ENCODE data around the gene TNIP2. TPM values are rescaled to one million over a fixed set of nuclear protein-coding genes. Genes with fewer than 3 reads are reported as not detected.

Gene TNIP2
- total and polyA plus RNA-seq, 2 experiments from 2014 or later, result 42.7 to 50.8 TPM

DNA sequence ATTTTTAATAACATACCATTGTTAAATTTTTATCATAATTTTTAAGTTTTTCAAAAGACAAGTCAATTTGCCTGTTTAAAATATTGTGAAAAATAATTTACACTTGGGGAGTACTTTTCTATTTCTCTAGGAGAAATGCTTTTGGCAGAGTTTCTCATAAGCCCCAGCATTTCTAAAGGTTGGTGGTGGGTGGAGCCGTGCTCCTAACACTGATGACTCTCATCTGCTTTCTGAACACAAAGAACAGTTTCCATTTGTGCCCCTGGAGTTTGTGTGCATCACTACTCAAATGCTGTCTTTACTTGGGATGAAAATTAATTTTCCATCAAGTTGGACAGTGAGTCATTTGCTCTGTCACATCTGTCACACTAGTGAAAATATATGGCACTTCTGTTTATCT, 57.6 kb downstream of the TNIP2 start:
- Histone ChIP-seq H3K9me2 (replicated peaks; ENCODE audit: insufficient read depth) (no peaks in the 10 kb centered on the region), H2AFZ (no peak overlapping the region), H4K20me1 (ENCODE audit: insufficient read depth, poor library complexity, severe bottlenecking) (no peaks in the 10 kb centered on the region), H3K27me3 (no peaks in the 10 kb centered on the region), H3K4me1 (ENCODE audit: insufficient read depth) (no peaks in the 10 kb centered on the region), H3K9me3 (ENCODE audit: low read depth) (no peaks in the 10 kb centered on the region), H3K4me3 (no peak overlapping the region), H3K79me2 (no peaks in the 10 kb centered on the region), H3K4me2 (no peak overlapping the region), H3K36me3 (replicated peaks; ENCODE audit: insufficient read depth, low read depth) (no peaks in the 10 kb centered on the region), H3K27ac (no peak overlapping the region)
- no peak for TF ChIP-seq EZH2 (IDR thresholded peaks at IDR 0.05; ENCODE audit: borderline replicate concordance)
- TF ChIP-seq EZH2phosphoT487 (IDR thresholded peaks at IDR 0.05; ENCODE audit: low read depth, severe bottlenecking, unreplicated experiment), result no peak
- TF ChIP-seq, protein P1, sequence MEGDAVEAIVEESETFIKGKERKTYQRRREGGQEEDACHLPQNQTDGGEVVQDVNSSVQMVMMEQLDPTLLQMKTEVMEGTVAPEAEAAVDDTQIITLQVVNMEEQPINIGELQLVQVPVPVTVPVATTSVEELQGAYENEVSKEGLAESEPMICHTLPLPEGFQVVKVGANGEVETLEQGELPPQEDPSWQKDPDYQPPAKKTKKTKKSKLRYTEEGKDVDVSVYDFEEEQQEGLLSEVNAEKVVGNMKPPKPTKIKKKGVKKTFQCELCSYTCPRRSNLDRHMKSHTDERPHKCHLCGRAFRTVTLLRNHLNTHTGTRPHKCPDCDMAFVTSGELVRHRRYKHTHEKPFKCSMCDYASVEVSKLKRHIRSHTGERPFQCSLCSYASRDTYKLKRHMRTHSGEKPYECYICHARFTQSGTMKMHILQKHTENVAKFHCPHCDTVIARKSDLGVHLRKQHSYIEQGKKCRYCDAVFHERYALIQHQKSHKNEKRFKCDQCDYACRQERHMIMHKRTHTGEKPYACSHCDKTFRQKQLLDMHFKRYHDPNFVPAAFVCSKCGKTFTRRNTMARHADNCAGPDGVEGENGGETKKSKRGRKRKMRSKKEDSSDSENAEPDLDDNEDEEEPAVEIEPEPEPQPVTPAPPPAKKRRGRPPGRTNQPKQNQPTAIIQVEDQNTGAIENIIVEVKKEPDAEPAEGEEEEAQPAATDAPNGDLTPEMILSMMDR (IDR thresholded peaks at IDR 0.05; ENCODE audit: poor library complexity), result no peak
- DNase-seq (ENCODE audit: low spot score), result no peak
- WGBS (ENCODE audit: low lambda C conversion rate, missing lambda C conversion rate), result 94% methylated on average over 1 of the region's 1 CpG

DNA sequence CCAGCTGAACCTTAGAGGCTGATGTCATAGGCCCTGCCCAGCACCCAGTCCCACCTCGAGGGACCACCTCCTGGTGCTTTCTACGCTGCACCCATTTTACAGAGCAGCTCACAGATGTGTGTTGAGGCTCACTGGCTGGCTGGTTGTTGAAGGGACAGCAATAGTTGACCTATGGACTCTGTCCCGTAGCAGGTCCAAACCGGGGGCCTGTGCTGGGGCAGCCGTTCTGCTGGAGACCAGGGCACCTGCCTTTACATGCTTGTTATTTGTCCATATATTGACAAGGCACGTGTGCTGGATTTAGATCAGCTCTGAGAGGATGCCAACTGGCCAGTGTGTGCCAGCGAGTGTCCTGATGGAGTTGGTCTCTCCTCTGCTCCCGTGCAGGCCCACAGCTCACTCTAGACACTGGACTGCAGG, 58.1 kb downstream of the TNIP2 start:
- Histone ChIP-seq H3K4me2 (no peak overlapping the region), H3K9me3 (ENCODE audit: low read depth) (no peaks in the 10 kb centered on the region), H3K4me1 (ENCODE audit: insufficient read depth) (no peaks in the 10 kb centered on the region), H3K27me3 (no peaks in the 10 kb centered on the region), H3K36me3 (replicated peaks; ENCODE audit: insufficient read depth, low read depth) (no peaks in the 10 kb centered on the region), H4K20me1 (ENCODE audit: insufficient read depth, poor library complexity, severe bottlenecking) (no peaks in the 10 kb centered on the region), H3K27ac (no peak overlapping the region), H3K4me3 (no peak overlapping the region), H3K79me2 (no peaks in the 10 kb centered on the region), H3K9me2 (replicated peaks; ENCODE audit: insufficient read depth) (no peaks in the 10 kb centered on the region), H2AFZ (no peak overlapping the region)
- no peak for DNase-seq (ENCODE audit: low spot score)
- WGBS (ENCODE audit: low lambda C conversion rate, missing lambda C conversion rate), result 86% methylated on average over 8 of the region's 8 CpGs
- TF ChIP-seq EZH2 (IDR thresholded peaks at IDR 0.05; ENCODE audit: borderline replicate concordance), result no peak
- no peak for TF ChIP-seq EZH2phosphoT487 (IDR thresholded peaks at IDR 0.05; ENCODE audit: low read depth, severe bottlenecking, unreplicated experiment)
- TF ChIP-seq, protein P1 (IDR thresholded peaks at IDR 0.05; ENCODE audit: poor library complexity), result no peak

DNA sequence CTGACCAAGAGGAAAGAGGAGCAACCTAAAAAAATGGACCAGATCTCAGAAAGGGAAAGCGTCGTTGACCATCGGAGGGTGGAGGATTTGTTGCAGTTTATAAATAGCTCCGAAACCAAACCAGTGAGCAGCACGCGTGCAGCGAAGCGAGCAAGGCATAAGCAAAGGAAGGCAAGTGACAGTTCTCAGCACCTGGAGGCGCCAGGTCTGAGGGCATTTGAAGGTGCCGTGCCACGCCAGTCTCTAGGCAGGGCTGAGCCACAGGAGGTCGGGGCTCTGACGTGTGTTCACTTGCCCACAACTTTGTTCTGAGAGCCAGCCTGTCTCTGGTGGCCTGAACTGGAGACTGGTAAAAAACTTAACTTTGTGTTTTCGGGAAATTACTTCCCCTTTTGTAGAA, 59.7 kb downstream of the TNIP2 start:
- Histone ChIP-seq H4K20me1 (ENCODE audit: insufficient read depth, poor library complexity, severe bottlenecking) (no peaks in the 10 kb centered on the region), H3K4me1 (ENCODE audit: insufficient read depth) (no peaks in the 10 kb centered on the region), H3K9me3 (ENCODE audit: low read depth) (no peaks in the 10 kb centered on the region), H3K79me2 (no peaks in the 10 kb centered on the region), H3K27ac (no peak overlapping the region), H3K4me3 (no peak overlapping the region), H3K4me2 (no peak overlapping the region), H3K9me2 (replicated peaks; ENCODE audit: insufficient read depth) (no peaks in the 10 kb centered on the region), H2AFZ (no peak overlapping the region), H3K27me3 (no peaks in the 10 kb centered on the region), H3K36me3 (replicated peaks; ENCODE audit: insufficient read depth, low read depth) (no peaks in the 10 kb centered on the region)
- WGBS (ENCODE audit: low lambda C conversion rate, missing lambda C conversion rate), result 90% methylated on average over 14 of the region's 14 CpGs
- DNase-seq (ENCODE audit: low spot score), result no peak
- no peak for TF ChIP-seq EZH2phosphoT487 (IDR thresholded peaks at IDR 0.05; ENCODE audit: low read depth, severe bottlenecking, unreplicated experiment)
- no peak for TF ChIP-seq EZH2 (IDR thresholded peaks at IDR 0.05; ENCODE audit: borderline replicate concordance)

DNA sequence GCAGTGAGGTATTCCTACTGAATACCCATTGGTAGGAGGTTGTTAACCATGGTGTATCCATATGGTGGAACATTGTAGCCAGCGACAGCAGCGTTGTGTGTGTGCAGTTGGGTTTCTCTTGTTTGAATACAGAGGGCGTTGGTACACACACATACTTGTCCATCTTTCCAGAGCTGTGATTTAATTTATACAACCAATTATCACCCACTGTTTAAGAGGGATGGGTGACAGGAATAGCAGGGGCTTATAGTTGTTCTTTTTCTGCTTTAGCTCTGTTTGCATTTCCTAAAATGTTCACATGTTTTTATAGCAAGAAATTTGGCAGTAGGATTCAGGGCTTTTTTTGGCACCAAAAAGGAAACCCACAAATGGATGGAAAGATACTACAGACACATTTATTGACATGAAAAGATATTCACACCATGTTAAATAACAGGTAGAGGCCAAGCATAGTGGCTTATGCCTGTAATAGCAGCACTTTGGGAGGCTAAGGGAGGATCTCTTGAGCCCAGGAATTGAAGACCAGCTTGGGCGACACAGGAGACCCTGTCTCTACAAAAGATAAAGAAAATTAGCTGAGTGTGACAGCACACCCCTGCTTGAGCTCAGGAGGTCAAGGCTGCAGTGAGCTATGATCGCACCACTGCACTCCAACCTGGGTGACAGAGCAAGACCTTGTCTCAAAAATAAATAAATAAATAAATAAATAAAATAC, 60.6 kb downstream of the TNIP2 start:
- Histone ChIP-seq H3K9me3 (ENCODE audit: low read depth) (no peaks in the 10 kb centered on the region), H3K4me2 (no peak overlapping the region), H3K79me2 (peaks cover under 1% of the 10 kb centered on the region), H2AFZ (no peak overlapping the region), H4K20me1 (ENCODE audit: insufficient read depth, poor library complexity, severe bottlenecking) (no peaks in the 10 kb centered on the region), H3K27me3 (no peaks in the 10 kb centered on the region), H3K9me2 (replicated peaks; ENCODE audit: insufficient read depth) (no peaks in the 10 kb centered on the region), H3K4me1 (ENCODE audit: insufficient read depth) (no peaks in the 10 kb centered on the region), H3K27ac (no peak overlapping the region), H3K4me3 (no peak overlapping the region), H3K36me3 (replicated peaks; ENCODE audit: insufficient read depth, low read depth) (no peaks in the 10 kb centered on the region)
- TF ChIP-seq EZH2phosphoT487 (IDR thresholded peaks at IDR 0.05; ENCODE audit: low read depth, severe bottlenecking, unreplicated experiment) (no peak), EZH2 (IDR thresholded peaks at IDR 0.05; ENCODE audit: borderline replicate concordance) (no peak)
- TF ChIP-seq, protein P1 (IDR thresholded peaks at IDR 0.05; ENCODE audit: poor library complexity), result no peak
- DNase-seq (ENCODE audit: low spot score), result no peak
- 97% methylated on average over 5 of the region's 5 CpGs for WGBS (ENCODE audit: low lambda C conversion rate, missing lambda C conversion rate)

All from hepatocyte (in vitro differentiated cells).